Activated CD8-positive, alpha-beta memory T cell treated with anti-CD3 and anti-CD28 coated beads for 36 hours (primary cell): ENCODE results near the gene RAB26. TPM values are rescaled to one million over a fixed set of nuclear protein-coding genes. Genes with fewer than 3 reads are reported as not detected.
"Not testable (repeated sequence)": the region's sequence is repeated elsewhere in the genome, so short reads cannot be mapped to it uniquely, and the experiment has no call there.

Source experiments
- CTCF ChIA-PET: fragments of 350-600 bp; sonication (Branson Sonifier 250); formaldehyde crosslinking; loops from one replicate; lab custom pipeline; 2021; ENCODE audit warnings: antibody characterized with exemption; lab: Charles Lee
- POLR2A ChIA-PET: fragments of 350-600 bp; sonication (Branson Sonifier 250); formaldehyde crosslinking; loops from one replicate; lab custom pipeline; 2021; ENCODE audit warnings: antibody characterized with exemption; lab: Charles Lee
- total RNA-seq, 2 experiments: library from RNA; stranded (reverse); gene quantifications; one replicate each; pipeline ENCODE4 v1.2.3, GENCODE V29; 2021

RAB26 gene
- total RNA-seq, 2 experiments from 2014 or later, result 0.42 TPM; not detected in 1

GRCh38 chr16:2135071-2135470, 13.4 kb upstream of the RAB26 start:
- POLR2A ChIA-PET, CTCF ChIA-PET: not testable (repeated sequence)

DNA sequence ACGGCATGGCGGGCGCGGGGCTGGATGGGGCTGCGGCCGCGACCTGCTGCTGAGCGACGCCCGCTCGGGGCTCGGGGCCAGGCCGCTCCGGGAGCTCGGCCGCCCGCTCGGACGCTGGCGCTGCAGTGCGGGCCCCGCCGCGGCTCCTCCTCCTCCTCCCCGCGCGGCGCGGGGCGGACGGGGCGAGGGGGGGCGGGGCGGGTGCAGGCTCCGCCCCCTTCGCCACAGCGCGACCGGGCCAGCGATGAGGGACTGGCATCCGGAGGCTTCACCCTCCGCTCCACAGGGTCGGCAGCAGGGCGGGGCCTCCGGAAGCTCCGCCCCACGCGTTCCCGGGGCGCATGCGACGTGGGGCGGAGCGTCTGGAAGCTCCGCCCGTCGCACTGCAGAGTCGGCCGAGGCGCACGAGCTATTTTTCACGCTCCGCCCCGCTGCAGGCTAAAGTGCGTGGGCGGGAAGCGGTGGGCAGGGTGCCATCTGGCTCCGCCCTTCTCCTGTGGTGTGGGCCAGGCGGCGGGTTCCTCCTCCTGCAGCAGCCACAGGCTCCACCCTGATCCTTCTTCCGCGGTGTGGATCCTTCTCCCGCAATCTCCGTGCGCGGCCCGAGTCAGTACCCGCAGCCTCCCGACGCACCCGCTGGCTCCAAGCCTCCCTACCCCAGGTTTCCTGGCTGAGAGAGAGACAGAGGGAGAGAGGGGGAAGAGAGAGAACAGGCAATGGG, 12.5 kb upstream of the RAB26 start, which contains the start of gene PKD1:
Gene PKD1 (minus strand): TSS at position 129 of the 721 bp plus-strand sequence. CDS start 209 bp downstream, outside the sequence.
- ChIA-PET POLR2A (interaction anchor here (1.0 kb wide), 1 partner anchor 19 kb away, joined by 4 read pairs; no protein-coding TSS in a partner anchor), CTCF (interaction anchor here (2.1 kb wide), 1 partner anchor 113 kb away, joined by 13 read pairs; no protein-coding TSS in a partner anchor)

DNA sequence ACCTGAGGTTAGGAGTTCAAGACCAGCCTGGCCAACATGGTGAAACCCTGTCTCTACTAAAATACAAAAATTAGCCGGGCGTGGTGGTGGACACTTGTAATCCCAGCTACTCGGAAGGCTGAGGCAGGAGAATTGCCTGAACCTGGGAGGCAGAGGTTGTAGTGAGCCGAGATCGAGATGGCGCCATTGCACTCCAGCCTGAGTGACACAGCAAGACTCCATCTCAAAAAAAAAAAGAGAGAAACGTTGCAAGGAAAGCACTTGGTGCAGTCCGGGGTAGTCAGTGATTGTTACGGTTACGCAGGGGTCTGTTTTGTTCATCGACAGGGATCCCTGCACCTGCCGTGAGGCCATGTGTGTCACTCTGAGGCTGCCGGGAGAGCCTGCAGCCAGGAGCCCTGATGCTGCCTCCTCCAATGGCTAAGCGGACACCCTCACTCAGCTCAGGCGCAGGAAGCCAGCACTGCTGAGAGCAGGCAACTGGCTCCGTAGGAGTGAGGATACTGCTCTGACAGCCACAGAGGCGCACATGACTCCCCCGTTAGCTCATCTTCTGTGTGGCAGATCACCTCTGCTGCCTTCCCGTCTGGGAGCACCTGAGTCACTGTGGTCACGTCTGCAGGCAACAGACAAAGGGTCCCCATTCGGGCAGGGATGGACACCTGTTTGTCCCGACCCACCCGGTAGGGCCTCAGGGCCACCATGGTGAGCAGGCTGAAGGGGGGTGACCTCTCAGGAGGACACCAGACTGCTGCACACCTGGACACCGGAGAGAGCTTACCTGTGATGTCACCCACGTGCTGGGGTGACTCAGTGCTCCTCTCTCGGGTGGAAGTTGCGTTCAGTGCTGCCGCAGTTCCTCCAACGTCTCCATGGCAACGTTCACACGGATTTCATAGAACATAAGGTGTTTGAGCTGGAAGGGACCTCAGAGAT, 5.2 kb upstream of the RAB26 start:
- POLR2A ChIA-PET, result no interaction called here

DNA sequence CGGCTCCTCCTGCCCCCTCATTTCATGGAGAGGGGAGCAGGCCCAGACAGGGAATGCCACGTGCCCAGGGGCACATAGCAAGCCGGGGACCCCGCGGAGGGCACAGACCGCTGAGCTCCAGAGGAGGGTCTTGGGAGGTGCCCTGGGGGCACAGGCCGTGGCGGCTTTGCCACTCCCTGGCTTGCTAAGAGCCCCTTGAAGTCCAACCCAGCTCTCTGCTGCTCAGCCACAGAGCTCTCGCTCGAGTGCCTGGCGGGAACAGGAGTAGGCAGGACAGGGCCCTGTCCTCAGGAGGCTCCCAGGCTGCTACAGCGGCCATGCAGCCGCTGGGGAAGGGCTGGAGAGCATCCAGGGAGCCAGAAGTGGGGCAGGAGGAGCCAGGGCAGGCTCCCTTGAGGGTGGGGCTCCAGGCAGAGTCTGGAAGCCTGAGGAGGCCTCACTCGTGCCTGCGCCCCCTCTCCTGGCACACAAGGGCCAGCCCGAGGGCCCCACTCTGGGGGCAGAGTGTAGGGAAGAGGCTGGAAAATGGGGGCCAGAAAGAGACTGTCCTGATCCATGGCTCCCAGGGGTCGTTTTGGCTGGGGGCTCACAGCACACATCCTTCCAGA, 4.4 kb upstream of the RAB26 start:
- POLR2A ChIA-PET, result no interaction called here

More for the DNA sequence above, 5.2 kb upstream of the RAB26 start:
- CTCF ChIA-PET, result interaction anchor here (0.7 to 1.2 kb wide), 2 partner anchors 139 to 268 kb away, joined by 3 read pairs; no protein-coding TSS in a partner anchor

GRCh38 chr16:2145843-2146242, 2.6 kb upstream of the RAB26 start:
- POLR2A ChIA-PET, result interaction anchor here (0.9 to 1.0 kb wide), 2 partner anchors 9 to 10 kb away, joined by 3 read pairs; partner anchors contain the start of gene TRAF7
- CTCF ChIA-PET, result interaction anchor here (0.9 to 3.2 kb wide), 4 partner anchors 9 to 142 kb away, joined by 3 to 10 read pairs (median 6); partner anchors contain the start of gene TRAF7

More for the DNA sequence above, 4.4 kb upstream of the RAB26 start:
- CTCF ChIA-PET, result interaction anchor here (1.2 kb wide), 1 partner anchor 140 kb away, joined by 3 read pairs; no protein-coding TSS in a partner anchor

- ChIA-PET POLR2A (no interaction called here), CTCF (interaction anchor here (0.8 to 3.2 kb wide), 5 partner anchors 8 to 144 kb away, joined by 3 to 10 read pairs (median 8); partner anchors contain the start of gene TRAF7)
These were observed 1.0 kb upstream of the RAB26 start for GRCh38 chr16:2147378-2147777.

DNA sequence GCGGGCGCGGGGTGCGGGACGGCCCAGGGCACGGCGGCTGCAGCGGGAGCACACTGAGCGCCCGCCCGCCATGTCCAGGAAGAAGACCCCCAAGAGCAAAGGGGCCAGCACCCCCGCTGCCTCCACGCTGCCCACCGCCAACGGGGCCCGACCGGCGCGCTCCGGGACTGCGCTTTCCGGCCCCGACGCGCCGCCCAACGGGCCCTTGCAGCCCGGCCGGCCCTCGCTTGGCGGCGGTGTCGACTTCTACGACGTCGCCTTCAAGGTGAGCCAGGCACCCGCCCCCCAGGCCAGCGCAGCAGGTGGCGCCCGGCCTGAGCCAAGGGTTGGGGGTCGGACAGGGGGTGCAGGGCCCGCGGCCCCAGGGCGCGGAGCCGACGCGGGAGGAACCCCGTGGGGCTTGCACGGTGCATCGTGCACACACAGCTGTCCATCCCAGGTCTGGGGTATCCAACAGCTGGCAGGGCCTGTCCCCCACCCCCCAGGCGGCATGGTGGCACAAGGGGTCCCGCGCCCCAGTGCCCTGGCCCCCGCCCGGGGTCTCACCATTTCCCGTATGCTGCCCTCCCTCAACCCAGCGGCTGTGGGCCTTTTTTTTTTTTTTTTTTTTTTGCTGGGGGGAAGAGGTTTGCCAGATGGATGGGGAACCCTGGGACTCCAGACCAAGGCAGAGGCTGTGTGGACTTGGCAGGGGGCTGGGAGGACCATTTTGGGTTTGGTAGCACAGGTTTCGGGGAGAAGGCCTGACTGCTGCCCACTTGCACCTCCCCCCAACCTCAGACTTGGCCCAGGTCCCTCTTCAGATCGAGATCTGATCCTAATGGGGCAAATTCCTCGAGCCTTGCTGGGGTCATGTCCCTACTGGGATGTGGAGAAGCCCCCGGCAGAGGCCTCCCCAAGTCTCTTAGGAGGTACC, 547 bp downstream of the RAB26 start:
- CTCF ChIA-PET, result interaction anchor here (1.9 to 6.8 kb wide), 2 partner anchors 9 to 126 kb away, joined by 8 to 42 read pairs; no protein-coding TSS in a partner anchor

GRCh38 chr16:2149630-2150417, 1.4 kb downstream of the RAB26 start:
- POLR2A ChIA-PET, result interaction anchor here (0.8 kb wide), 1 partner anchor 108 kb away, joined by 3 read pairs; no protein-coding TSS in a partner anchor
- CTCF ChIA-PET, result interaction anchor here (6.8 kb wide), 1 partner anchor 10 kb away, joined by 42 read pairs; no protein-coding TSS in a partner anchor

More for the DNA sequence above, 547 bp downstream of the RAB26 start:
- POLR2A ChIA-PET, result interaction anchor here (0.8 kb wide), 1 partner anchor 107 kb away, joined by 3 read pairs; no protein-coding TSS in a partner anchor

- ChIA-PET POLR2A (interaction anchor here (0.5 kb wide), 1 partner anchor 18 kb away, joined by 4 read pairs; no protein-coding TSS in a partner anchor), CTCF (interaction anchor here (0.9 to 6.8 kb wide), 3 partner anchors 10 to 147 kb away, joined by 3 to 42 read pairs (median 4); no protein-coding TSS in a partner anchor)
These were observed 2.2 kb downstream of the RAB26 start for GRCh38 chr16:2150418-2151187.

- POLR2A ChIA-PET, result interaction anchor here (0.5 kb wide), 1 partner anchor 19 kb away, joined by 4 read pairs; no protein-coding TSS in a partner anchor
- CTCF ChIA-PET, result interaction anchor here (0.9 to 6.8 kb wide), 4 partner anchors 11 to 148 kb away, joined by 3 to 42 read pairs (median 6); no protein-coding TSS in a partner anchor
These were observed 3.0 kb downstream of the RAB26 start for GRCh38 chr16:2151188-2152091.

DNA sequence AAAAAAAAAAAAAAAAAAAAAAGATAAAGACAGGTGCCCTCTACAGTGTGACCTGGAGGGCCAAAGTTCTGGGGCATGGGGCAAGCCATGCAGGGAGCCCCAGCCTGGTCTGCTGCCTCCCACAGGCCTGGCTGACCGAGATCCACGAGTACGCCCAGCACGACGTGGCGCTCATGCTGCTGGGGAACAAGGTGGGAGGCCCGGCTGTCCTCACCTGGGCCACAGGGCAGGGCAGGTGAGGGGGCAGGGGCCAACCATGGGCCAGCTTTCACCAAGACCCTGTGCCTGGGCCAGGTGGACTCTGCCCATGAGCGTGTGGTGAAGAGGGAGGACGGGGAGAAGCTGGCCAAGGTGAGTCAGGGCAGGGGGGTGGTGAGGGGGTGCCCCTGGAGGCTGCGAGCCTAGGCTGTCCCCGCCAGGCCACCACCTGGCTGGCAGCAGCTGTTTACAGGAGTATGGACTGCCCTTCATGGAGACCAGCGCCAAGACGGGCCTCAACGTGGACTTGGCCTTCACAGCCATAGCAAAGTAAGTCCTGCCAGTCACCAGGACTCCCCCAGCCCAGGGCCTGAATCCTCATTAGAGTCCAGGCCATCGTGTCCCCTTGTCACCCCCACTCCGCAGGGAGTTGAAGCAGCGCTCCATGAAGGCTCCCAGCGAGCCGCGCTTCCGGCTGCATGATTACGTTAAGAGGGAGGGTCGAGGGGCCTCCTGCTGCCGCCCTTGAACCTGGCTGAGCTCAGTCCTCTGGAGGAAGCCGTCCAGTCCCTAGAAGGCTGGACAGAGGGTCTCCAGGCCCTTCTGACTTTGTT, 4.5 kb downstream of the RAB26 start:
- ChIA-PET CTCF (interaction anchor here (0.6 to 6.8 kb wide), 4 partner anchors 13 to 149 kb away, joined by 3 to 42 read pairs (median 6); partner anchors contain the start of gene ECI1), POLR2A (interaction anchor here (0.5 to 0.9 kb wide), 3 partner anchors 99 to 400 kb away, joined by 4 to 6 read pairs (median 4); partner anchors contain the start of gene ECI1)

- ChIA-PET POLR2A (interaction anchor here (0.7 to 1.8 kb wide), 15 partner anchors 9 to 430 kb away, joined by 3 to 20 read pairs (median 6); partner anchors contain the start of genes ECI1, MSRB1, PKD1 and RNPS1), CTCF (interaction anchor here (0.5 to 6.8 kb wide), 5 partner anchors 8 to 1004 kb away, joined by 3 to 42 read pairs (median 5); no protein-coding TSS in a partner anchor)
These were observed 6.2 kb downstream of the RAB26 start for GRCh38 chr16:2154533-2155090.
